Activated T-cell treated with anti-CD3 and anti-CD28 coated beads, Interleukin-2, amount 50 U/mL, for 4 hours (primary cell): ENCODE results near the gene HSPA1B. TPM values are rescaled to one million over a fixed set of nuclear protein-coding genes. Genes with fewer than 3 reads are reported as not detected.
"Not testable (repeated sequence)": the region's sequence is repeated elsewhere in the genome, so short reads cannot be mapped to it uniquely, and the experiment has no call there.

Experiments
- ATAC-seq, 2 donors: fragments of 200-7000 bp; cut with Tn5 transposase; one replicate each; pipeline ENCODE4 v1.10.0; 2021
- DNase-seq: peaks from one replicate; pipeline ENCODE4 v3.0.0-alpha.2; 2020
- H3K27me3 Mint-ChIP-seq: one replicate; pipeline ENCODE4 v1.8.0; 2021; ENCODE audit warnings: low read depth, mixed read lengths
- H3K36me3 Mint-ChIP-seq: one replicate; pipeline ENCODE4 v1.8.0; 2022; ENCODE audit warnings: mixed read lengths; ENCODE audit not compliant: insufficient read depth
- H3K4me1 Mint-ChIP-seq: one replicate; pipeline ENCODE4 v1.8.0; 2021; ENCODE audit warnings: low read depth, mixed read lengths
- H3K4me3 Mint-ChIP-seq: one replicate; pipeline ENCODE4 v1.8.0; 2021; ENCODE audit warnings: mild to moderate bottlenecking, moderate library complexity, mixed read lengths
- H3K9me3 Mint-ChIP-seq: one replicate; pipeline ENCODE4 v1.8.0; 2021; ENCODE audit warnings: mixed read lengths
- total RNA-seq, 3 donors: library from RNA; stranded (reverse); gene quantifications; one replicate each; pipeline ENCODE4 v1.2.1, GENCODE V29; 2021

Gene HSPA1B
- total RNA-seq, 3 donors from 2014 or later = 76.1 to 97.7 (median 93.0) TPM

DNA sequence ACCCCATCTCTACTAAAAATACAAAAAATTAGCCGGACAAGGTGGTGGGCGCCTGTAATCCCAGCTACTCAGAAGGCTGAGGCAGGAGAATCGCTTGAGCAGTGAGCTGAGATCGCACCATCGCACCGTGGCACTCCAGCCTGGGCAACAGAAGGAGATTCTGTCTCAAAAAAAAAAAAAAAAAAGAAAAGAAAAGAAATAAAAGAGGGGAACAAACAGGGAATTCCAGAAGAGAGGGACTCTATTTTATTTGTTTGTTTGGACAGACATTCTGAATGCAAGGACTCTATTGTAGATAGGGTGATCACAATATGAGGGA, 33.7 kb upstream of the HSPA1B start:
- ATAC-seq = not testable (repeated sequence)

DNA sequence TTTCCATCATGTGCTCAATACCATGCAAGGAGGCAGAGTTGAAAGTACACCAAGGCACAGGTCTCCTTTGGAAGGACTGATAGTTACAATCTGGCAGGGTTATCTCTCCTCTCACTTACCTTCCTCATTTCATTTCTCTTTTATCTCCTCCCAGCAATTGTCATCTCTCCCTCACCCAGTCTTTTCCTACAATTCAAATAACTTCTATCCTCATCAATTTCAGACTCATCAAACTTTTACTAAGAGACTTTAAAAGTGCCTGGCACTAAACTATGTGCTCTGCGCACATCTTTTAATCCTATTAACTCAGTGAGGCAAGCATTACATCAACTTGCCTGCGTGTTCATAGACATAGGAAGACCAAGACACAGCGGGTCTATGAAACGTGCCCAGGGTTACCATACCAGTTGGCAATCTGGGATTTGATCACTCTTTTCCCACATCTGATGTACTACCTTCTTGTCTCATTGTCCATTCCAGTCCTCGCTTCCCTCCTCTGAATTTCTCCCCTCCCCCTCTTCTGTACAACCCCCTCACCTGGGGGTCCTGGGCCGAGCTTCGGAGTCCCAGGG, 33.2 kb upstream of the HSPA1B start:
- H3K4me3 Mint-ChIP-seq = peak overlapping the region; percentile 99
- DNase-seq = no peak
- H3K9me3 Mint-ChIP-seq = no peaks in the 10 kb centered on the region

More for the DNA sequence above, 33.7 kb upstream of the HSPA1B start:
- not testable (repeated sequence) for H3K27me3 Mint-ChIP-seq, H3K9me3 Mint-ChIP-seq, DNase-seq
- peaks cover 47% of the 10 kb centered on the region for H3K4me1 Mint-ChIP-seq
- peak overlapping the region; percentile 99 for H3K4me3 Mint-ChIP-seq
- H3K36me3 Mint-ChIP-seq = peaks cover 17% of the 10 kb centered on the region

DNA sequence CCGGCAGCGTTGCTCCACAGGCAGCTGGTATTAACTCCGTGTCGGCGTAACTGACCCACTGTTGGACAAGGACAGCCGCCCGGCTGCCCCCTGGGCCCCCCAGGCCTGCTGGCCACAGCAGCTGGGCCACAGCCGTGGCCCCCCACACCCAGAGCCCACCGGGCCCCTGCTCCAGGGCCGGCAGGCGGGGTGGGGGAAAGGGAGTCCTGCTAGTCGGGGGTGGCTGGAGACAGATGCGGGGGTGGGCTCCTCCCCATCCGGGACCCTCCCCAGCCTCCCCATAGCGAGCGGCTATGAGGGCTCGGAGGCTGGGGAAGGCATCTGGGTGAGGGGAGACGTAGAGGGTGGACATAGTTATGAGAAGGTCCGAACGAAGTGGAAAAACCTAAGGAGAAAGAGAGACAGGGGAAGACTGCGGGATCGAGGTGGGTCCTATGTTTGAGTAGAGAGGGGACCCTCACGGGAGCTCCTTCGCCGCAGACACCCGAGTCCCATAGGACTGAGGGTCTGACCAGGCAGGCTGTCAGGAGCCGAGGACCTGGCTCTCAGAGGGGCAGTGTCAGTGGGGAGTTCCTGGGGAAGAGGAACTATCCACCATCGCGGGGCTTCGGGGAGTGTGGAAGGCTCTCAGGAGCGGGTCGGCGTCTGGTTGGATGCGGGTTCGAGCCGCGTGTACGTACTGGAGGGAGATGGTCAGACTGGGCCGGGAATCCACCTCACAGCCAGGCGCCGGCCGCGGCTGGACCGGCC, 32.5 kb upstream of the HSPA1B start:
- H3K36me3 Mint-ChIP-seq = peaks cover 12% of the 10 kb centered on the region
- ATAC-seq = peak; percentile 42 to 47
- no peaks in the 10 kb centered on the region for H3K9me3 Mint-ChIP-seq
- no peaks in the 10 kb centered on the region for H3K27me3 Mint-ChIP-seq
- peak overlapping the region; percentile 99 for H3K4me3 Mint-ChIP-seq
- peaks cover 44% of the 10 kb centered on the region for H3K4me1 Mint-ChIP-seq
- DNase-seq = no peak

More for the DNA sequence above, 33.2 kb upstream of the HSPA1B start:
- Mint-ChIP-seq H3K4me1 (peaks cover 44% of the 10 kb centered on the region), H3K36me3 (peaks cover 16% of the 10 kb centered on the region), H3K27me3 (no peaks in the 10 kb centered on the region)
- ATAC-seq = no peak

DNA sequence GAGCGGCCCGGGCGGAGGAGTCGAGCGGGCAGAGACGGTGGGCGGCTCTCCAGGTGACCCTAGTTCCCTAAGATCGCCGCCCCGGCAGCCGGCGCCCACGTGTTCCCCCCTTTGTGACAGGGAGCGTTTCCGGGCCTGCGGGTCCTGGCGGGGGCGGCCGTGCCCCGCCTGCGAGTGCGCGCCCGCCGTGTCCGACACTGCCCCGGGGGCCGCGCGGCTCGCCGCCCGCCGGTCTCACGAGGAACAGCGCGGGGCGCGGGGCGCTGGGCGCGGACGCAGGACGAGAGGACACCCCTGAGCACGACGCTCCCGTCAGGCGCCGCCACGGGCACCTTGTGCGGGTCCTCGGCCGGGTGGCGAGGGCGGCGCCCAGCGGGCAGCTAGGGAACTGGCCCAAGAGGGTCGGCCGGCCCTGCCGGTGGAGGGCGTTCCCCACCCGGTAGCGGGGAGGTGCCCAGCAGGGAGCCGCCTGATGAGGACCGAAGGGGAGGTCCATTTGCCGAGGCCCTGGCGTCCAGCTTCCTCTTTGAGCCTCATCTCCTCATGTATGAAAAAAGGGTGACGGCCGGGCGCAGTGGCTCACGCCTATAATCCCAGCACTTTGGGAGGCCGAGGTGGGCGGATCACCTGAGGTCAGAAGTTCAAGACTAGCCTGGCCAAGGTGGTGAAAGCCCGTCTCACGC, 31.8 kb upstream of the HSPA1B start, which contains the start of gene VARS1:
Gene VARS1 (minus strand): TSS at position 137 of the 683 bp plus-strand sequence. CDS start 535 bp downstream, outside the sequence.
- ATAC-seq (peak; percentile 92), DNase-seq (peak; percentile 79)
- Mint-ChIP-seq H3K4me1 (peaks cover 41% of the 10 kb centered on the region), H3K4me3 (peak within 1 kb of the TSS; percentile 99), H3K27me3 (no peaks in the 10 kb centered on the region), H3K36me3 (peaks cover 9% of the 10 kb centered on the region), H3K9me3 (no peaks in the 10 kb centered on the region)

DNA sequence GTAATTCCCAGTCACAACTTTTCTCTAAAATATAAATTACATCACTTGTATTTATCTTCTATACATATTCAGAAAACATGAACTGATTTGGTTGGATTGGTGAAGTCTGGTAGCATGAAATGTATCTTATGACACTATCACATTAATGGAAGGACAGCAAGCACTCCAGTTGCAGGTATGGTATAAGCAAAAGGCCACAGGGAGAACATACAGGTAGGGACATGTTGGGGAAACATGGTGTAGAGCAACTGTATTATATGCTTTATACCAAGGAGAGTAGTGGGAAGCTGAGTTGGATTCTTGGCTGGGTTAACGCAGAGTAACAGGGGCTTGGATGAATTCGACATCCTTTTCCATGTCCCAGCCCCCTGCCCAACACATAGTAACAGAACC, 30.5 kb upstream of the HSPA1B start:
- Mint-ChIP-seq H3K27me3 (no peaks in the 10 kb centered on the region), H3K4me3 (peak overlapping the region; percentile 67), H3K36me3 (peaks cover 5% of the 10 kb centered on the region), H3K4me1 (peaks cover 35% of the 10 kb centered on the region), H3K9me3 (no peaks in the 10 kb centered on the region)
- no peak for ATAC-seq
- DNase-seq = no peak

DNA sequence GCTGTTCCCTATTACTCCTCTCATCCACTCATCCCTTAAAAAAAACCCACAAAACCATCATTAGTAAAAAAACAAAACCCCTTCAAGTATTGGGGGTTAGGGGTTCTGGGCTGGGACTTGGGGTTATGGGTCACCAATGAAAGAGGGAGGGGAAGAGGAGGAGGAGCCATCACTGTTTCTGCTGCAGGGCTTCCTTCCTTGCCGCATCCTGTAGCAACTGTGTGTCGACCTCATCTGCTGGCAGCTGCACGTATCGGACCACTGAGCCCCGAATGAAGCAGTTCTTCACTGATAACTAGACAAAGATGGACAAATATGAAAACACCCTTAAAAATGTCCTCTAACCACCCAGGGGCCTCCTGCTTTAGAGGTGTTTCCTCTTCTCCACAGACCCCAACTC, 29.9 kb upstream of the HSPA1B start:
- Mint-ChIP-seq H3K4me3 (peak overlapping the region; percentile 37), H3K36me3 (peaks cover 5% of the 10 kb centered on the region), H3K4me1 (peaks cover 35% of the 10 kb centered on the region), H3K27me3 (no peaks in the 10 kb centered on the region), H3K9me3 (no peaks in the 10 kb centered on the region)
- DNase-seq = no peak
- no peak for ATAC-seq

DNA sequence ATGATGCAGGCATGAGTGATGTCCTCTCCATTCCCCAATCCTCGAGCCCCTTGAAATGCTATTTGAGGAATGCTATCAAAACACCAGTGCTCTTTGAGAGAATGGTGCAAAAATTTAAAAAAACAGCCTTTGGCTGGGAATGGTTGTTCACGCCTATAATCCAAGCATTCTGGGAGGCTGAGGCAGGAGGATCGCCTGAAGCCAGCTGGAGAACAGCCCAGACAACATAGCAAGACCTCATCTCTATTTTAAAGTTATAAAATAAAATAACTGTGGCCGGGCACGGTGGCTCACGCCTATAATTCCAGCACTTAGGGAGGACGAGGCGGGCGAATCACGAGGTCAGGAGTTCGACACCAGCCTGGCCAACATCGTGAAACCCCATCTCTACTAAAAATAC, 27.8 kb upstream of the HSPA1B start:
- ATAC-seq (no peak), DNase-seq (no peak)
- Mint-ChIP-seq H3K4me3 (no peak overlapping the region), H3K4me1 (peaks cover 30% of the 10 kb centered on the region), H3K27me3 (no peaks in the 10 kb centered on the region), H3K36me3 (peaks cover 9% of the 10 kb centered on the region), H3K9me3 (no peaks in the 10 kb centered on the region)

DNA sequence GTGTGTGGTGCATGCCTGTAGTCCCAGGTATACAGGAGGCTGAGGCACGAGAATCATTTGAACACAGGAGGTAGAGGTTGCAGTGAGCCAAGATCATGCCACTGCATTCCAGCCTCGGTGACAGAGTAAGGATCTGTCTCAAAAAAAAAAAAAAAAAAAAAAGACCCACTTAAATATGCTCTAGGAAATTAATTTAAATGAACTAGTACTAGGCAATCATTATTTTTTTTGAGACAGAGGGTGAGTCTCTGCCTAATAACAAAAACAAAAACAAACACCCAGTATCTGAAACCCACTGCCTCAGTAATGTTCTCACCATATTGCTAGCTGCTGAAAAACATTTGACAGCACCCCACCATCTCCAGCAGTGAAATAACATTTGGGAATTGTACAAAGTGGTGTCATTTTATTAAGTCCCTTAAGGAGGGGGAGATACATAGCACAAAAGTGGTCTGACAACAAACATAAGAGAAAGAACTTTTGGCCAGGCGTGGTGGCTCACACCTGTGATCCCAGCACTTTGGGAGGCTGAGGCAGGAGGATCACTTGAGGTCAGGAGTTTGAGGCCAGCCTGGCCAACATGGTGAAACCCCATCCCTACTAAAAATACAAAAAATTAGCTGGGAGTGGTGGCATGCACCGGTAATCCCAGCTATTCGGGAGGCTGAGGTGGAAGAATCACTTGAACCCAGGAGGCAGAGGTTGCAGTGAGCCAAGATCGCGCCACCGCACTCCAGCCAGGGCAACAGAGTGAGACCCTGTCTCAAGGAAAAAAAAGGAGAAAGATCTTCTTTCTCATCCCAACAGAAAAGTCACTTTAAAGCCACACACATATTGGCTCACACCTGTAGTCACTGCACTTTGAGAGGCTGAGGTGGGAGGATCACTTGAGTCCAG, 26.3 kb upstream of the HSPA1B start:
- not testable (repeated sequence) for H3K27me3 Mint-ChIP-seq, ATAC-seq, H3K9me3 Mint-ChIP-seq, DNase-seq, H3K4me3 Mint-ChIP-seq, H3K36me3 Mint-ChIP-seq
- H3K4me1 Mint-ChIP-seq = peaks cover 33% of the 10 kb centered on the region

DNA sequence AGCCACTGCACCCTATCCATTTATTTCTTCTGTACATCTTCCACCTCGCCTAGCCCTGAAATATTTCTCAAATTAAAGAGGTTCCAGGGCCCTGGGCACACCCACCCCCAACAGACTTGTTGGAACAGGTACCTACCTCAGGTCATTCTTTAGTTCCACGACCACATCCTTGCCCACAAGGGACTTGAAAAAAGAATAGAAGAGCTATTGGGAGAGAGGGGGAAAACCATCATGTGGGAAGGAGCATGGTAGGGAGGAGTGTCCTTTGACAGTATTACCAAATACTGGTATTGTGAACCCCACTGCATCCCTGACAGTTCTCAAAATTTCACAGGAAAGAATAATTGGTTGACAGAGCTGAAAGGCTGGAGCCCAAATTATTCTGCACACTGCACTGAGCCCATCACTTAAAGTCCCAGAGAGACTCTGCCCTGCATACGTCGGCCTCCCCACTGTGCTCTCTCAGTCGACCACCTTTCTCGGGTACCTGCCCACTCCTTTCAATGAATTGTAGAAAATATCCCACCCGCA, 21.5 kb upstream of the HSPA1B start:
- Mint-ChIP-seq H3K27me3 (no peaks in the 10 kb centered on the region), H3K9me3 (no peaks in the 10 kb centered on the region), H3K36me3 (peaks cover 15% of the 10 kb centered on the region), H3K4me3 (peak overlapping the region; percentile 98), H3K4me1 (peaks cover 24% of the 10 kb centered on the region)
- no peak for DNase-seq
- ATAC-seq = peak; percentile 19 to 22

DNA sequence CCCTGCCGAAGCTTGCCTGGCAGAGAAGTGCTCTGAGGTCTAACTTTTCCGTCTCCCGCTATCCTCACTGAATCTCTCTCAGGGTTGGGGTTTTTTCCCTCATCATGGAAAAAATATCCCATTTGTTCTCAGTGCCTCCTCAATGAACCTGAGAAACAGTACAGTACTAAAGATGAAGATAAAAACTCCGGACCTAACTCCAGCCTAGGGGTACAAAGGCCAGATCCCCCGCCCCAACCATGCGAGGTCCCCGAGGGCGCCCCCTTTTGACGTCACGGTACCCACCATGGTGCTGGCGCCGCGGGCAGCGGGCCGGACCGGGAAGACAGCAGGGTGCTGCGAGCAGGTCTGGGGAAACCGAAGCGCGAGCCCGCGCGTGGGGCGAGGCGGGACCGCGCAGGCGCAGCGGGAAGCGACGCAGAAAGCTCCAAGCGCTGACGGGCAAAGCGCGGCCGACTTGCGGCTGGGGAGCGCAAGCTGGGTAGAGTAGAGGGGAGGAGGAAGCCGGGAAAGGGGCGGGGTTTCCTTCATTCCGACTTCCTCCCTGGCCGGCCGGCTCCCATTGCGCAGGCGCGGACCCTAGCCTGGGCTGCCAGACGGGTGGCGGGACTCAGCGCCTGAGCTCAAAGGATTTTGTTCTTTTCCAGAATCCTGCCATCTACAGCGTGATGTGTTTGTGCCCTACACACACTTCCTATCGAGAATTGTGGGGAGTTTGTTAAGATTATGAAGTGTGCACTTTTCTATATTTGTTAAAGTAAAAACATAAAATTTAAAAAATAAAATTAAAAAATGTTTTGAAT, 20.9 kb upstream of the HSPA1B start, which contains the start of gene LSM2:
Gene LSM2 (minus strand): TSS at position 497 of the 803 bp plus-strand sequence. CDS start 209 bp downstream, at position 288.
- peak; percentile 97 for DNase-seq
- no peaks in the 10 kb centered on the region for H3K9me3 Mint-ChIP-seq
- ATAC-seq = peak; percentile 99
- H3K4me3 Mint-ChIP-seq = peak within 1 kb of the TSS; percentile 98
- peaks cover 29% of the 10 kb centered on the region for H3K4me1 Mint-ChIP-seq
- H3K36me3 Mint-ChIP-seq = peaks cover 18% of the 10 kb centered on the region
- no peaks in the 10 kb centered on the region for H3K27me3 Mint-ChIP-seq

DNA sequence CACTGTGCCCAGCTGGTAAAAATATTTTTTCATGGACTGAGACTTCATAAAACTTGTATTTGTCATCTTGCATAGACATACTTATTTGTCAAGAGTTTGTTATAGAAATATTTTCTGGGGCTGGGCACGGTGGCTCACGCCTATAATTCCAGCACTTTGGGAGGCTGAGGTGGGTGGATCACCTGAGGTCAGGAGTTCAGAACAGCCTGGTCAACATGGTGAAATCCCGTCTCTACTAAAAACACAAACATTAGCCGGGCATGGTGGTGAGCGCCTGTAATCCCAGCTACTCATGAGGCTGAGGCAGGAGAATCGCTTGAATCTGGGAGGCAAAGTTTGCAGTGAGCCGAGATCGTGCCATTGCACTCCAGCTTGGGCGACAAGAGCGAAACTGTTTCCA, 18.9 kb upstream of the HSPA1B start:
- H3K4me1 Mint-ChIP-seq = peaks cover 43% of the 10 kb centered on the region
- H3K36me3 Mint-ChIP-seq = peaks cover 12% of the 10 kb centered on the region
- not testable (repeated sequence) for ATAC-seq

DNA sequence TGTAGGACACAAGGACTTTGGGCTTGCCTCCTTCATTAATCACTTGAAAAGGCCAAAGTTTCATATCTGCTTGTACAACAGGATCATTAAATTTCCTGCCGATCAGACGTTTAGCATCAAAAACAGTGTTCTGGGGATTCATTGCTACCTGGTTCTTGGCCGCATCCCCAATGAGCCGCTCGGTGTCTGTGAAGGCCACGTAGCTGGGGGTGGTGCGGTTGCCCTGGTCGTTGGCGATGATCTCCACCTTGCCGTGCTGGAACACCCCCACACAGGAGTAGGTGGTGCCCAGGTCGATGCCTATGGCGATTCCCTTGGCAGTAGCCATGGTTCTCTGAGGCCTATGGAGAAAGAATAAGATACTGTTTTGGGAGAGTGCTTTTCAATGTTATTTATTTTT, 15.9 kb upstream of the HSPA1B start:
- ATAC-seq (no peak), DNase-seq (no peak)
- H3K9me3 Mint-ChIP-seq = no peaks in the 10 kb centered on the region
- H3K4me1 Mint-ChIP-seq = peaks cover 47% of the 10 kb centered on the region
- H3K4me3 Mint-ChIP-seq = no peak overlapping the region
- H3K27me3 Mint-ChIP-seq = no peaks in the 10 kb centered on the region
- H3K36me3 Mint-ChIP-seq = peaks cover 12% of the 10 kb centered on the region

More for the DNA sequence above, 18.9 kb upstream of the HSPA1B start:
- not testable (repeated sequence) for H3K9me3 Mint-ChIP-seq, H3K4me3 Mint-ChIP-seq, H3K27me3 Mint-ChIP-seq, DNase-seq

DNA sequence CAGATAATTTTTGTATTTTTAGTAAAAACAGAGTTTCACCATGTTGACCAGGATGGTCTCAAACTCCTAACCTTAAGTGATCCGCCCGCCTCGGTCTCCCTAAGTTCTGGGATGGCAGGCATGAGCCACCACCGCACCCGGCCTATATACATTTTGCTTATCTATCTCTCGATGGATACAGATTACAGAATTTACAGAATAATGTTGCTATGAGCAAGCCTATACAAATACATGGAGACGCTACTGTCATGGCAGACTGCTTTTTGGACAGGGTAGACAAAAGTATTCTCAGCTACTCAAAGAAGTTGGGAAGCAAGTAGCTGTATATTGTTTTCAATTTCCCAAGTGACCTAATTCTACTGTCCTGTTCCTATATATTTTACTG, 14.1 kb upstream of the HSPA1B start:
- ATAC-seq = no peak
- Mint-ChIP-seq H3K36me3 (peaks cover 12% of the 10 kb centered on the region), H3K9me3 (no peaks in the 10 kb centered on the region), H3K4me3 (peak overlapping the region; percentile 70), H3K4me1 (peaks cover 56% of the 10 kb centered on the region), H3K27me3 (no peaks in the 10 kb centered on the region)
- DNase-seq = no peak
